Caco-2 (cell line): ENCODE results near the gene NKTR. TPM values are rescaled to one million over a fixed set of nuclear protein-coding genes. Genes with fewer than 3 reads are reported as not detected.

Experiments
- BruUV-seq: library from RNA; stranded (reverse); fragments of 400-500 nt; replicated peaks from 2 replicates; lab custom pipeline; 2021; lab: Mats Ljungman, UMichigan
- CTCF ChIA-PET: fragments of 300-600 bp; sonication (Branson Sonifier 250); formaldehyde crosslinking; loops from one replicate; lab custom pipeline; 2022; ENCODE audit warnings: antibody characterized with exemption; lab: Charles Lee
- POLR2A ChIA-PET: fragments of 300-600 bp; sonication (Branson Sonifier 250); formaldehyde crosslinking; loops from one replicate; lab custom pipeline; 2022; ENCODE audit warnings: antibody characterized with exemption; lab: Charles Lee
- DNase-seq, 2 experiments: peaks; one replicate each; pipeline versions ENCODE4 v3.0.0 to v3.0.0-alpha.2; 2020 to 2022
- H3K27me3 ChIP-seq: replicated peaks from 2 replicates; pipeline ENCODE4 v1.6.0; 2011; ENCODE audit warnings: low read length; ENCODE audit not compliant: control insufficient read depth, insufficient read depth
- H3K36me3 ChIP-seq: 2 replicates; pipeline ENCODE4 v1.5.1; 2011; ENCODE audit warnings: low read length; ENCODE audit not compliant: control insufficient read depth, insufficient read depth
- H3K4me1 ChIP-seq: fragments of 250-450 bp; sonication (Bioruptor Pico); 2 replicates; pipeline ENCODE4 v1.5.1; 2020; ENCODE audit warnings: mild to moderate bottlenecking
- H3K4me3 ChIP-seq: 2 replicates; pipeline ENCODE4 v1.5.1; 2011; ENCODE audit warnings: low read depth, mild to moderate bottlenecking, control low read depth, low read length
- H3K9me3 ChIP-seq: fragments of 250-450 bp; sonication (Bioruptor Pico); 2 replicates; pipeline ENCODE4 v1.5.1; 2020; ENCODE audit warnings: mild to moderate bottlenecking, moderate library complexity
- H3K27ac Mint-ChIP-seq: one replicate; pipeline ENCODE4 v1.8.0; 2022; ENCODE audit warnings: mixed read lengths; ENCODE audit not compliant: unreplicated experiment
- H3K27me3 Mint-ChIP-seq: one replicate; pipeline ENCODE4 v1.8.0; 2022; ENCODE audit warnings: mixed read lengths; ENCODE audit not compliant: insufficient read depth, unreplicated experiment
- H3K36me3 Mint-ChIP-seq: one replicate; pipeline ENCODE4 v1.8.0; 2022; ENCODE audit warnings: mild to moderate bottlenecking, mixed read lengths; ENCODE audit not compliant: insufficient read depth, unreplicated experiment
- H3K4me1 Mint-ChIP-seq: one replicate; pipeline ENCODE4 v1.8.0; 2022; ENCODE audit warnings: low read depth, mixed read lengths; ENCODE audit not compliant: unreplicated experiment
- H3K4me3 Mint-ChIP-seq: one replicate; pipeline ENCODE4 v1.8.0; 2022; ENCODE audit warnings: mild to moderate bottlenecking, moderate library complexity, mixed read lengths; ENCODE audit not compliant: unreplicated experiment
- H3K9me3 Mint-ChIP-seq: one replicate; pipeline ENCODE4 v1.8.0; 2022; ENCODE audit warnings: mixed read lengths; ENCODE audit not compliant: unreplicated experiment
- intact Hi-C: fragments of 100-400 bp; cut with micrococcal nuclease; formaldehyde crosslinking; loops from one replicate; pipeline ENCODE4 v1.10.0; 2022; ENCODE audit not compliant: unreplicated experiment
- total RNA-seq: library from RNA; stranded (reverse); gene quantifications from 2 replicates; pipeline ENCODE4 v1.2.3, GENCODE V29; 2022
- TF ChIP-seq, protein P1 (sequence below), 2 experiments: fragments of 200-600 bp in 1 of 2; IDR thresholded peaks; 1 replicate in 1 of 2; 2 replicates in 1 of 2; pipeline versions ENCODE4 v1.5.1 to v1.8.0; 2011 to 2022; ENCODE audit warnings: antibody characterized with exemption in 1 of 2, control low read depth in 1 of 2, inconsistent platforms in 1 of 2, low read depth in 1 of 2, low read length in 1 of 2, mild to moderate bottlenecking in 1 of 2, moderate library complexity in 1 of 2; ENCODE audit not compliant: insufficient read depth in 1 of 2, severe bottlenecking in 1 of 2, unreplicated experiment in 1 of 2

Gene NKTR
- total RNA-seq, 1 experiment from 2014 or later, result 66.6 TPM

GRCh38 chr3:42657675-42658074 is 57.2 kb downstream of the NKTR start:
- POLR2A ChIA-PET, result no interaction called here
- Histone ChIP-seq H3K4me1 (peaks cover 17% of the 10 kb centered on the region), H3K27me3 (no peaks in the 10 kb centered on the region), H3K4me3 (no peak overlapping the region), H3K9me3 (no peaks in the 10 kb centered on the region), H3K36me3 (no peaks in the 10 kb centered on the region)
- no peaks in the 10 kb centered on the region for H3K27me3 Mint-ChIP-seq
- CTCF ChIA-PET, result no interaction called here
- no peak overlapping the region for H3K4me3 Mint-ChIP-seq
- H3K27ac Mint-ChIP-seq, result no peak overlapping the region
- no peak for DNase-seq
- TF ChIP-seq, protein P1, sequence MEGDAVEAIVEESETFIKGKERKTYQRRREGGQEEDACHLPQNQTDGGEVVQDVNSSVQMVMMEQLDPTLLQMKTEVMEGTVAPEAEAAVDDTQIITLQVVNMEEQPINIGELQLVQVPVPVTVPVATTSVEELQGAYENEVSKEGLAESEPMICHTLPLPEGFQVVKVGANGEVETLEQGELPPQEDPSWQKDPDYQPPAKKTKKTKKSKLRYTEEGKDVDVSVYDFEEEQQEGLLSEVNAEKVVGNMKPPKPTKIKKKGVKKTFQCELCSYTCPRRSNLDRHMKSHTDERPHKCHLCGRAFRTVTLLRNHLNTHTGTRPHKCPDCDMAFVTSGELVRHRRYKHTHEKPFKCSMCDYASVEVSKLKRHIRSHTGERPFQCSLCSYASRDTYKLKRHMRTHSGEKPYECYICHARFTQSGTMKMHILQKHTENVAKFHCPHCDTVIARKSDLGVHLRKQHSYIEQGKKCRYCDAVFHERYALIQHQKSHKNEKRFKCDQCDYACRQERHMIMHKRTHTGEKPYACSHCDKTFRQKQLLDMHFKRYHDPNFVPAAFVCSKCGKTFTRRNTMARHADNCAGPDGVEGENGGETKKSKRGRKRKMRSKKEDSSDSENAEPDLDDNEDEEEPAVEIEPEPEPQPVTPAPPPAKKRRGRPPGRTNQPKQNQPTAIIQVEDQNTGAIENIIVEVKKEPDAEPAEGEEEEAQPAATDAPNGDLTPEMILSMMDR (IDR thresholded peaks at IDR 0.05; ENCODE audit: insufficient read depth in 1 of 2, low read depth in 1 of 2, low read length in 1 of 2, severe bottlenecking in 1 of 2, unreplicated experiment in 1 of 2), result no peak
- no TSS peak for BruUV-seq
- no peaks in the 10 kb centered on the region for H3K9me3 Mint-ChIP-seq
- no peaks in the 10 kb centered on the region for H3K4me1 Mint-ChIP-seq
- H3K36me3 Mint-ChIP-seq, result peaks cover 7% of the 10 kb centered on the region
- intact Hi-C loops, result no loop called here

GRCh38 chr3:42658091-42658770 is 57.7 kb downstream of the NKTR start:
- POLR2A ChIA-PET, result no interaction called here
- CTCF ChIA-PET, result no interaction called here
- intact Hi-C loops, result no loop called here

GRCh38 chr3:42658771-42659390 is 58.4 kb downstream of the NKTR start:
- Histone ChIP-seq H3K27me3 (no peaks in the 10 kb centered on the region), H3K4me1 (peaks cover 8% of the 10 kb centered on the region; the same call in 1 of the 2 replicates), H3K4me3 (no peak overlapping the region), H3K9me3 (no peaks in the 10 kb centered on the region), H3K36me3 (no peaks in the 10 kb centered on the region)
- ChIA-PET POLR2A (no interaction called here), CTCF (no interaction called here)
- Mint-ChIP-seq H3K9me3 (no peaks in the 10 kb centered on the region), H3K36me3 (peaks cover 4% of the 10 kb centered on the region), H3K4me3 (no peak overlapping the region), H3K4me1 (no peaks in the 10 kb centered on the region), H3K27me3 (no peaks in the 10 kb centered on the region), H3K27ac (no peak overlapping the region)
- no peak for DNase-seq
- BruUV-seq, result no TSS peak
- TF ChIP-seq, protein P1 (IDR thresholded peaks at IDR 0.05; ENCODE audit: insufficient read depth in 1 of 2, low read depth in 1 of 2, low read length in 1 of 2, severe bottlenecking in 1 of 2, unreplicated experiment in 1 of 2), result no peak
- intact Hi-C loops, result no loop called here

More at GRCh38 chr3:42658091-42658770, 57.7 kb downstream of the NKTR start:
- Histone ChIP-seq H3K36me3 (no peaks in the 10 kb centered on the region), H3K4me1 (peaks cover 12% of the 10 kb centered on the region; the same call in 1 of the 2 replicates), H3K9me3 (no peaks in the 10 kb centered on the region), H3K27me3 (no peaks in the 10 kb centered on the region), H3K4me3 (no peak overlapping the region)
- Mint-ChIP-seq H3K36me3 (peaks cover 4% of the 10 kb centered on the region), H3K27me3 (no peaks in the 10 kb centered on the region), H3K27ac (no peak overlapping the region), H3K4me3 (no peak overlapping the region), H3K9me3 (no peaks in the 10 kb centered on the region), H3K4me1 (no peaks in the 10 kb centered on the region)
- no peak for DNase-seq
- BruUV-seq, result no TSS peak
- TF ChIP-seq, protein P1 (IDR thresholded peaks at IDR 0.05; ENCODE audit: insufficient read depth in 1 of 2, low read depth in 1 of 2, low read length in 1 of 2, severe bottlenecking in 1 of 2, unreplicated experiment in 1 of 2), result no peak
